Measurements from ENCODE around the gene TEPSIN. TPM values are rescaled to one million over a fixed set of nuclear protein-coding genes. Genes with fewer than 3 reads are reported as not detected.

The TEPSIN gene
- total RNA-seq, 2 experiments from 2014 or later: 28.2 to 32.2 TPM

DNA sequence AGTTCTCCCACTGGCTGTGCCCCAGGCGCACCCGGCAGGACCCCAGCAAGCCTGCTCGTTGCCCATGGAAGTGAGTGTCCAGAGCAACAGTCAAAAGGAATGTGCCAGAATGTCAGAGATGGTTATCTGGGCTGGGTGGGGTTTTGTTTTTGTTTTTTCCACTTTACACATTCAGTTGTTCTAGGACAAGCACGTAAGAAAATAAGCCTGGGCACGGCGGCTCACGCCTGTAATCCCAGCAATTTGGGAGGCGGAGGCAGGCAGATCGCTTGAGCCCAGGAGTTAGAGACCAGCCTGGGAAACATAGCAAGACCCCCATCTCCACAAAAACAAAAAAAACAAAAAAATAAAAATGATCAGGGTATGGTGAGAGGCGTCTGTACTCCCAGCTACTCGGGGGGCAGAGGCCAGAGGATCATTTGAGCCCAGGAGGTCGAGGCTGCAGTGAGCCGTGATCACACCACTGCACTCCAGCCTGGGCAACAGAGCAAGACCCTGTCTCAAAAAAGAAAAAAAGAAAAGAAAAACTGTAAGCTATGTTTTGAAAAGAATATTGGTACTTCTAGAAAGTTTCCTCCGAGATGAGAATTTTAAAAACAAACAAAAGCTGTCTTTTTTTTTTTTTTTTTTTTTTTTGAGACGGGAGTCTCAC lies 8.6 kb upstream of the TEPSIN start:
- CTCF ChIA-PET: interaction anchor here (1.2 kb wide), 1 partner anchor 106 kb away, joined by 4 read pairs; no protein-coding TSS in a partner anchor
- Mint-ChIP-seq H3K4me3 (no peak overlapping the region), H3K27me3 (no peaks in the 10 kb centered on the region), H3K27ac (no peak overlapping the region), H3K9me3 (no peaks in the 10 kb centered on the region), H3K4me1 (ENCODE audit: low read depth) (peaks cover 4% of the 10 kb centered on the region), H3K36me3 (ENCODE audit: low read depth) (peaks cover 3% of the 10 kb centered on the region)
- intact Hi-C loops (cut with micrococcal nuclease): no loop called here
- TF ChIP-seq, protein P1, sequence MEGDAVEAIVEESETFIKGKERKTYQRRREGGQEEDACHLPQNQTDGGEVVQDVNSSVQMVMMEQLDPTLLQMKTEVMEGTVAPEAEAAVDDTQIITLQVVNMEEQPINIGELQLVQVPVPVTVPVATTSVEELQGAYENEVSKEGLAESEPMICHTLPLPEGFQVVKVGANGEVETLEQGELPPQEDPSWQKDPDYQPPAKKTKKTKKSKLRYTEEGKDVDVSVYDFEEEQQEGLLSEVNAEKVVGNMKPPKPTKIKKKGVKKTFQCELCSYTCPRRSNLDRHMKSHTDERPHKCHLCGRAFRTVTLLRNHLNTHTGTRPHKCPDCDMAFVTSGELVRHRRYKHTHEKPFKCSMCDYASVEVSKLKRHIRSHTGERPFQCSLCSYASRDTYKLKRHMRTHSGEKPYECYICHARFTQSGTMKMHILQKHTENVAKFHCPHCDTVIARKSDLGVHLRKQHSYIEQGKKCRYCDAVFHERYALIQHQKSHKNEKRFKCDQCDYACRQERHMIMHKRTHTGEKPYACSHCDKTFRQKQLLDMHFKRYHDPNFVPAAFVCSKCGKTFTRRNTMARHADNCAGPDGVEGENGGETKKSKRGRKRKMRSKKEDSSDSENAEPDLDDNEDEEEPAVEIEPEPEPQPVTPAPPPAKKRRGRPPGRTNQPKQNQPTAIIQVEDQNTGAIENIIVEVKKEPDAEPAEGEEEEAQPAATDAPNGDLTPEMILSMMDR (IDR thresholded peaks at IDR 0.05): no peak
- DNase-seq: no peak
- POLR2A ChIA-PET: no interaction called here
- ATAC-seq: no peak

DNA sequence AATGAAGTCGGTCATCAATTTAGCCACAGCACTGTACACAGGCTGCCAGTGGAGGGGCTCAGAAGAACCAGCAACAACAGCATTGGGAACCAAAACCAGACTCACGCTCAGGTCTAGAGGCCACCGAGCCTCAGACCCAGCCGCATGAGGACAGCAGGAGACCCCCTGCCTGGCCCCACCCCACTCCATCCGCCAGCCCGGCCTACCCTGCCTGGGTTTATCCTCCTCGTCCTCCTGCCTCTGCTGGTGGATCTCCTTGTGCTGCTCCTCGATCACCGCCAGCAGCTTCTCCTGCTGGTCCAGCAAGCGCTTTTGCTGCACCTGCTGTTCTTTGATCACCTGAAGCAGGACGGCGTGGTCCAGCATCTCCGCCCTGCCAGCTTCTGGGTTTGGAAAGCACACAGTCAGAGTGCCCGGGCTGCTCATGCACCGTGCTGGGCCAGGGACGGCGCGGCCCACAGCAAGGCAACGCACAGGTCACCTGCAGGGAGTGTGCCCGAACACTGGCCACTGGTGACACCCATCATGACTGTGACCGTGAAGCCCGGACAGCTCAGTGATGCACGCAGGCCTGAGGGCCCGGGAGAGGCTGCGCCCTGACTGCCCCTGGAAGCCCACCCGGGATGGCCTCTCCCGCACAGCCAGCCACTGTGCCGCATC lies 8.0 kb upstream of the TEPSIN start:
- Mint-ChIP-seq H3K27ac (no peak overlapping the region), H3K9me3 (no peaks in the 10 kb centered on the region), H3K27me3 (no peaks in the 10 kb centered on the region), H3K4me3 (no peak overlapping the region), H3K4me1 (ENCODE audit: low read depth) (peaks cover 10% of the 10 kb centered on the region), H3K36me3 (ENCODE audit: low read depth) (peaks cover 6% of the 10 kb centered on the region)
- TF ChIP-seq, protein P1 (IDR thresholded peaks at IDR 0.05): no peak
- ChIA-PET POLR2A (interaction anchor here (0.6 to 1.2 kb wide), 2 partner anchors 20 to 242 kb away, joined by 3 read pairs; no protein-coding TSS in a partner anchor), CTCF (interaction anchor here (1.2 kb wide), 1 partner anchor 105 kb away, joined by 4 read pairs; no protein-coding TSS in a partner anchor)
- intact Hi-C loops (cut with micrococcal nuclease): no loop called here
- no peak for ATAC-seq
- no peak for DNase-seq

DNA sequence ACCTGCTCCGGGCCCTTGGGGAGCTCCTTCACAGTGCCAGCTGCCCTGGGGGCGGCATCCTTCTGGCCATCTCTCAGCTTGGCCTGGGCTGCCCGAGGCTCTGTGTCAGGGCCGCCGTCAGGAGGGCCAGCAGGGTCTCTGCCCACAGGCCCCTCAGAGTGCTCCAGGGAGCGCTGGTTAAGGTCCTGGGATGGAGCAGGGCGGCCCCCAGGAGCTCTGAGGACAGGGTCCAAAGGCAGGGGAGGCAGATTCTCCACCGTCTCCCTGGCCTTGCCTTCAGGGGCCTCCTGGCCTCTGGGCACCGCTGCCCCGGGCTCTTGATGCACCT lies 7.5 kb upstream of the TEPSIN start:
- TF ChIP-seq, protein P1 (IDR thresholded peaks at IDR 0.05): no peak
- POLR2A ChIA-PET: interaction anchor here (0.6 to 1.2 kb wide), 2 partner anchors 20 to 242 kb away, joined by 3 read pairs; no protein-coding TSS in a partner anchor
- Mint-ChIP-seq H3K9me3 (no peaks in the 10 kb centered on the region), H3K27me3 (no peaks in the 10 kb centered on the region), H3K4me1 (ENCODE audit: low read depth) (peaks cover 11% of the 10 kb centered on the region), H3K27ac (no peak overlapping the region), H3K4me3 (no peak overlapping the region), H3K36me3 (ENCODE audit: low read depth) (peaks cover 11% of the 10 kb centered on the region)
- CTCF ChIA-PET: interaction anchor here (1.6 kb wide), 1 partner anchor 238 kb away, joined by 4 read pairs; no protein-coding TSS in a partner anchor
- no peak for DNase-seq
- ATAC-seq: no peak
- intact Hi-C loops (cut with micrococcal nuclease): no loop called here

DNA sequence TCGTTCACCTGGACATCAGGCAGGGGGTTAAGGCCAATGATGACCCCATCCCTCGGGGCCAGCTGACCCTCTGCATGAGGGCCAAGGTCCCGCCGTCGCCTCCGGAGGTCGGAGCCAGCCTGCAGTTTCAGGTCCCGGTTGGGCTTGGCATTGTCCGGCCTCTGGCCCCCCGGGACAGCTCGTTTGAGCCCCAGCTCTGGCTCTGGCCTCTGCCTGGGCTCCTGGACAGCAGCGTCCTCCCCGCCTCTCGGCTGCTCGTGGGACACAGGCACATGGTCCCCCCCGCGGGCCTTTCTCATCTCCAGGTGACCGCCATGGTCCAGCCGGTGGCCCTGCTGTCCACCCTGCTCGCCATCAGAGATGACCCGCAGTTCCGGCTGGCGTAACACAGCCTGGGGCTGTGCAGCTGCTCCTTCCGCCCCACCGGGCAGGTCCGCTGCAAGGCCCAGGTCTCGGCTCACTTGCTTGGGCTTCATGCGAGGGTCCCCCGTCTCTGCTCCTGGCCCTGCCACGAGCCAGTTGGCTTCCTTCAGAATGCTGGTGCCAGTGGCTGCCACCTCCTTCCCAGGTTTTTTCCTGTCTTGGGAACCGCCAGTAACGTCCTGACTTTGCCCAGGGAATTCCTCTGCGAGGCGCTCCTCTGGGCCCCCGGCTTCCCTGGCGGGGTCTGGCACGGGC lies 6.9 kb upstream of the TEPSIN start:
- TF ChIP-seq, protein P1 (IDR thresholded peaks at IDR 0.05): no peak
- CTCF ChIA-PET: interaction anchor here (0.9 to 1.6 kb wide), 2 partner anchors 148 to 239 kb away, joined by 3 to 4 read pairs; no protein-coding TSS in a partner anchor
- DNase-seq: no peak
- Mint-ChIP-seq H3K27me3 (no peaks in the 10 kb centered on the region), H3K4me3 (no peak overlapping the region), H3K4me1 (ENCODE audit: low read depth) (peaks cover 16% of the 10 kb centered on the region), H3K9me3 (no peaks in the 10 kb centered on the region), H3K36me3 (ENCODE audit: low read depth) (peaks cover 16% of the 10 kb centered on the region), H3K27ac (no peak overlapping the region)
- intact Hi-C loops (cut with micrococcal nuclease): no loop called here
- ATAC-seq: no peak
- POLR2A ChIA-PET: interaction anchor here (0.7 to 1.2 kb wide), 3 partner anchors 243 to 291 kb away, joined by 3 to 4 read pairs (median 3); no protein-coding TSS in a partner anchor
